Hepatocyte (in vitro differentiated cells): ENCODE data around the gene SERPINA12.

Source experiments
- EZH2 ChIP-seq: fragments of 200-600 bp; sonication (generic); IDR thresholded peaks from 2 replicates; pipeline ENCODE4 v1.6.1; 2016; ENCODE audit warnings: antibody characterized with exemption, mild to moderate bottlenecking, borderline replicate concordance
- EZH2phosphoT487 ChIP-seq: fragments of 200-600 bp; sonication (generic); IDR thresholded peaks from one replicate; pipeline ENCODE4 v1.6.1; 2018; ENCODE audit warnings: antibody characterized with exemption, mild to moderate bottlenecking, low read depth, moderate library complexity; ENCODE audit not compliant: unreplicated experiment, severe bottlenecking
- TF ChIP-seq, protein P1 (sequence below): fragments of 200-600 bp; sonication (generic); IDR thresholded peaks from 2 replicates; pipeline ENCODE4 v1.5.1; 2016; ENCODE audit warnings: antibody characterized with exemption, mild to moderate bottlenecking; ENCODE audit not compliant: poor library complexity

DNA sequence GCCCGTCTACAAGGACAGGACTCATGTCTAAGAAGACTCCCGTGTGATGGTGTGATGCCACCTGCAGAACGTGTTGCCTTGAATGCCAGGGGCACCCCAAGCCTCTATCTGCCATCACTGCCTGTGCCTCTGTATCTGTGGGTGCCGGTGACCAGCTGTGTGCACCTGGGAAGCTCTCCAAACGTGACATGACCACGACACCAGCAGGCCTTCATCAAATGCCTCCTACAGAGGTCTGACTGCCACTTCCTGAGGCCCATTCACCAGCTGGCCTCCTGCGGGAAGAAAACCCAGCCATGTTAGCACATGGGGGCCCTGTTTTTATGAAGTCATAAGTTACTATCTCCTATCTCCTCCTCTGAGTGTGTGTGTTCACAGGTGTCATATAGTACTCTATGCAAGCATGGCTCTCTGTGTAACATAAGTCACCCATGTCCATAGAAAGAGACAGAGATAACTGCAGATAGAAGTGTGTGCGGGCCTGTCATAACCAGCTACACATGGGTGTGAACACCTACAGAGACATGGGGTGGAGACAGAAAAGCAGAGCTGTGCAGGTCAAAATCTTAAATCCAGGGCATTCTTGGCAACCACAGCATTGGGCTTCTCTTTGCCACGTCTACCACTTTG lies 33.7 kb upstream of the SERPINA12 start:
- TF ChIP-seq, protein P1, sequence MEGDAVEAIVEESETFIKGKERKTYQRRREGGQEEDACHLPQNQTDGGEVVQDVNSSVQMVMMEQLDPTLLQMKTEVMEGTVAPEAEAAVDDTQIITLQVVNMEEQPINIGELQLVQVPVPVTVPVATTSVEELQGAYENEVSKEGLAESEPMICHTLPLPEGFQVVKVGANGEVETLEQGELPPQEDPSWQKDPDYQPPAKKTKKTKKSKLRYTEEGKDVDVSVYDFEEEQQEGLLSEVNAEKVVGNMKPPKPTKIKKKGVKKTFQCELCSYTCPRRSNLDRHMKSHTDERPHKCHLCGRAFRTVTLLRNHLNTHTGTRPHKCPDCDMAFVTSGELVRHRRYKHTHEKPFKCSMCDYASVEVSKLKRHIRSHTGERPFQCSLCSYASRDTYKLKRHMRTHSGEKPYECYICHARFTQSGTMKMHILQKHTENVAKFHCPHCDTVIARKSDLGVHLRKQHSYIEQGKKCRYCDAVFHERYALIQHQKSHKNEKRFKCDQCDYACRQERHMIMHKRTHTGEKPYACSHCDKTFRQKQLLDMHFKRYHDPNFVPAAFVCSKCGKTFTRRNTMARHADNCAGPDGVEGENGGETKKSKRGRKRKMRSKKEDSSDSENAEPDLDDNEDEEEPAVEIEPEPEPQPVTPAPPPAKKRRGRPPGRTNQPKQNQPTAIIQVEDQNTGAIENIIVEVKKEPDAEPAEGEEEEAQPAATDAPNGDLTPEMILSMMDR: no peak
- TF ChIP-seq EZH2 (no peak), EZH2phosphoT487 (no peak)
